NT2/D1 (cell line): ENCODE data around the gene CHST9.
A peak's percentile ranks its signal among the peaks of the same experiment; 100 is the strongest.
"Not testable (repeated sequence)": the region's sequence is repeated elsewhere in the genome, so short reads cannot be mapped to it uniquely, and the experiment has no call there.

Source experiments
- DNase-seq: peaks from one replicate; pipeline ENCODE4 v3.0.0-alpha.2; 2011; ENCODE audit warnings: low read depth, low spot score
- H3K27me3 ChIP-seq: 2 replicates; pipeline ENCODE4 v1.6.0; 2011; ENCODE audit warnings: mild to moderate bottlenecking; ENCODE audit not compliant: insufficient read length, insufficient read depth
- H3K36me3 ChIP-seq: 2 replicates; pipeline ENCODE4 v1.6.1; 2011; ENCODE audit warnings: mild to moderate bottlenecking, low read length, mixed read lengths; ENCODE audit not compliant: insufficient read depth, insufficient read length
- H3K4me1 ChIP-seq: 2 replicates; pipeline ENCODE4 v1.5.1; 2011; ENCODE audit not compliant: insufficient read depth, insufficient read length
- H3K4me3 ChIP-seq: 2 replicates; pipeline ENCODE4 v1.5.1; 2011; ENCODE audit warnings: low read depth; ENCODE audit not compliant: insufficient read length
- H3K9ac ChIP-seq: 2 replicates; pipeline ENCODE4 v1.6.0; 2011; ENCODE audit warnings: low read depth; ENCODE audit not compliant: insufficient read length
- H3K9me3 ChIP-seq: 2 replicates; pipeline ENCODE4 v1.5.1; 2011; ENCODE audit warnings: mild to moderate bottlenecking, low read length; ENCODE audit not compliant: insufficient read depth
- SUZ12 ChIP-seq: IDR thresholded peaks from 2 replicates; pipeline ENCODE4 v1.6.1; 2011; ENCODE audit not compliant: insufficient read length, insufficient read depth; ENCODE audit errors: extremely low read depth
- YY1 ChIP-seq: IDR thresholded peaks from 2 replicates; pipeline ENCODE4 v1.6.1; 2011; ENCODE audit not compliant: insufficient read length, insufficient read depth
- ZNF274 ChIP-seq: IDR thresholded peaks from 2 replicates; pipeline ENCODE4 v1.6.1; 2011; ENCODE audit warnings: mild to moderate bottlenecking, low read depth, low read length

Gene CHST9

DNA sequence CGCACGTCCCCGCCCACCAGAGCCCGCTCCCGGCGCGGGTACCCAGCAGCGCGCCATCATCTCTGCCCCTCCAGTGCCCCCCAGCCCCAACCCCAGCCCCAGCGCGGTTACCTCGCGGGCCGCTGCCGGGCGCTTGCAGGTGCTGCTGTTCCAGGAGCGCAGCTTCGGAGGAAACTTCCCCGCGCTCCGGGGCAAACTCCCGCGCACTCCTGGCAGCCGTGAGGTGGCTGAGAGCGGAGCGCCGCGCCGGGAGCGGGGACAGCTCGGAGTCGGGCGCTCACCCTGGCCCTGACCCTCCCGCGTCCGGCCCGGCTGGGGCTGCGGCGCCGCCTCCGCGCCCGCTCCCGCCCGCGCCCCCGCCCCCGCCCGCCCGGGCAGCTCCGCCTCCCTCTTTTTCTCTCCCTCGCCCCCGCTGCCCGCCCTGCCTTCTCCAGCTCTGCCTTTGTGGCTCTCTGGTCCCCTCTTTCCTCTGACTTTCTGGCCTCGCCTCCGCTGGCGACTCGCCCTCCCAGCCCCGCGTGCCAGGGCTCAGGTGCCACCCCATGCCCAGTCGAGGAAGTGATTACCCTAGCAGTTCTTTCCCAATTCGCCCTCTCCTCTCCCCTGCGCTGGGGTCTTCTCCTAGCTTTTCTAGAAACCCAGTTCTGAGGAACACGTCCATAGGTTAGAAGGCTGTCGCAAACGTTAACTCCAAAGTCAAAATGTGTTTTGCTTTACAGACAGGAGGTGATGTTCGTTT is at the start of gene CHST9:
Gene CHST9, minus strand, starts transcription at position 284 of the 739 bp plus-strand sequence. CDS start 42,499 bp downstream, outside the sequence.
- Histone ChIP-seq H3K27me3 (peaks cover 25% of the 10 kb centered on the region), H3K9ac (no peak within 1 kb of the TSS), H3K4me1 (no peaks in the 10 kb centered on the region), H3K4me3 (peak within 1 kb of the TSS; percentile 26), H3K36me3 (no peaks in the 10 kb centered on the region), H3K9me3 (no peaks in the 10 kb centered on the region)
- no peak for DNase-seq
- no peak for TF ChIP-seq SUZ12
- TF ChIP-seq ZNF274: no peak
- no peak for TF ChIP-seq YY1

GRCh38 chr18:27232355-27232754 is 47.2 kb upstream of the CHST9 start:
- not testable (repeated sequence) for H3K9ac ChIP-seq, H3K4me3 ChIP-seq, DNase-seq, H3K36me3 ChIP-seq, H3K9me3 ChIP-seq, H3K4me1 ChIP-seq, H3K27me3 ChIP-seq

GRCh38 chr18:27231671-27232070 is 46.6 kb upstream of the CHST9 start:
- H3K9me3 ChIP-seq, H3K27me3 ChIP-seq, H3K9ac ChIP-seq, DNase-seq, H3K4me3 ChIP-seq, H3K4me1 ChIP-seq, H3K36me3 ChIP-seq: not testable (repeated sequence)

DNA sequence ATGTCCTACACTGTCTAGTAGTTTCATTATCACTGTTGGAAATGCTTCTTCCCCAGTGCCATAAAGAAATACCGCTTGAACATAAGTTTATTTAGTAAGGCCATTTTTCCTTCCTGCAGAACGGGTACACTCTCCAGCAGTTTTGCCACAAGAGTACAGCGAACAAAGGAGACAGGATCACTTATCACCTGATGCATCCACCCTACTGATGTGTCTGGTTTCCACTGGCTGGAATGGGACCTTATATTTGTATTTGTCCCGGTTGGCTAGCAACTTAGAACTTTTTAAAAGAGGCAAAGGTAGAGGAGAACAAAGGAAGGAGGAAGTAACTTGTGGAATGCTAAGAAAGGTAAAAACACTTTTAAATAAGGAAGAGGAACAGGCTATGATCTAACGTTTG is 46.1 kb upstream of the CHST9 start:
- not testable (repeated sequence) for DNase-seq, H3K9me3 ChIP-seq, H3K36me3 ChIP-seq, H3K4me1 ChIP-seq, H3K9ac ChIP-seq, H3K4me3 ChIP-seq, H3K27me3 ChIP-seq

DNA sequence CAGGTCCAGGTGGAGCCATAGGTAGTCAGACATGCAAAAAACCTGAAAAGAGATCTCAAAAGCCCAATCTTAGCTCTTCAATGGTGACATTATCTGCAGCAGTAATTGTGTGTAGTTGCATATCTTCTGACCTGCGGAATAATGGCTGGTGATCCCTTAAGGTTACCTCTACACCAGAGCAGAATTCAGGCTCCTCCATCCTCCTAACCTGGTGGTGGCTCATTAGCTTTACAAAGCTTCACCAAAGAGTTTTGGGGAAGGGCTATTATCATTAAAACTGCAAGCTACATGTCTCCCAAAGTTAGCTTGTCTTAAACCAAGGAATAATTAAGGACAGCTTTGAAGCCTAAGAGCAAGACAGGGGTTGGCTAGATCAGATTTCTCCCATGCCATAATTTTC is 42.6 kb upstream of the CHST9 start:
- Histone ChIP-seq H3K9me3 (no peaks in the 10 kb centered on the region), H3K4me3 (no peak overlapping the region), H3K9ac (no peak overlapping the region), H3K27me3 (no peaks in the 10 kb centered on the region), H3K4me1 (no peaks in the 10 kb centered on the region), H3K36me3 (no peaks in the 10 kb centered on the region)
- no peak for TF ChIP-seq ZNF274
- TF ChIP-seq YY1: no peak
- TF ChIP-seq SUZ12: no peak
- DNase-seq: no peak

DNA sequence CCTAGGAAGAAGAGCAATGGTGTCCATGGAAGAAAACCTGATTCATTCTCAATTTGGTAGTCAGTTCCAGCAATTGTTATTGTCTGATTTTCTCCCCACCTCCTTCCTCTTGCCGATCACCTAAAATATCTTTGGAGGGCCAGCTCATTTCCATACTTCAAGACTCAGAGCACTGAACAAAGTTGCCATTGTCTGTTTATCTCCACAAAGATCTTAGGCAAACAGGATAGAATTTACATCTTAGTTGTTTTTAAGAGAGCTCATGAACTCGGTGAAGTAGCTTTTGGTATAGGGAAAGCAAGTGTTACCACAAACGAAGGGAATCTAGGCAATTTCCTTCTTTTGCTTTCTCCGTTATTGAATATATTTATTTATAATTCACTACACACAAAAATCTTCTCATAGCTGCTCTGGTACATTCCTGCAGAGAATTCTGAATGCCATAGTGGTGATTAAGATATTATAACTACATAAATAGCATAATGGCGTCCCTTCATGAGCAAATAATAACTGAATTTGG is 41.5 kb upstream of the CHST9 start:
- H3K4me3 ChIP-seq: no peak overlapping the region
- H3K4me1 ChIP-seq: no peaks in the 10 kb centered on the region
- TF ChIP-seq YY1 (no peak), SUZ12 (no peak), ZNF274 (no peak)
- no peaks in the 10 kb centered on the region for H3K36me3 ChIP-seq
- H3K27me3 ChIP-seq: no peaks in the 10 kb centered on the region
- H3K9me3 ChIP-seq: no peaks in the 10 kb centered on the region
- DNase-seq: no peak
- no peak overlapping the region for H3K9ac ChIP-seq

- TF ChIP-seq SUZ12: no peak
- no peak for TF ChIP-seq ZNF274
- no peak for TF ChIP-seq YY1
- H3K9me3 ChIP-seq: no peaks in the 10 kb centered on the region
- H3K9ac ChIP-seq: no peak overlapping the region
- no peaks in the 10 kb centered on the region for H3K27me3 ChIP-seq
- no peaks in the 10 kb centered on the region for H3K4me1 ChIP-seq
- H3K4me3 ChIP-seq: no peak overlapping the region
- DNase-seq: no peak
- H3K36me3 ChIP-seq: no peaks in the 10 kb centered on the region
Observed at GRCh38 chr18:27225947-27226481, 40.9 kb upstream of the CHST9 start.
